NCI-H187 (cell line): ENCODE data around the gene GPR158.
"Not testable (repeated sequence)": the region's sequence is repeated elsewhere in the genome, so short reads cannot be mapped to it uniquely, and the experiment has no call there.

ENCODE experiments used
- DNase-seq, 2 experiments: peaks; one replicate each; lab custom pipeline; 2025; lab: John Stamatoyannopoulos, UW

The GPR158 gene

GRCh38 chr10:25174461-25175230 lies at the start of gene GPR158:
GPR158 (plus strand) TSS chr10:25175001; CDS start chr10:25175421, 420 bp downstream.
- peak; percentile 57 to 65 for DNase-seq

- DNase-seq = no peak
These were observed 49.6 kb upstream of the GPR158 start for GRCh38 chr10:25125201-25125611.

- DNase-seq = no peak
These were observed 45.2 kb upstream of the GPR158 start for GRCh38 chr10:25129592-25129991.

GRCh38 chr10:25130906-25131305 lies 43.9 kb upstream of the GPR158 start:
- DNase-seq = no peak

GRCh38 chr10:25142116-25142864 lies 32.5 kb upstream of the GPR158 start:
- no peak for DNase-seq

- no peak for DNase-seq
These were observed 17.2 kb upstream of the GPR158 start for GRCh38 chr10:25157650-25158049.

- DNase-seq = no peak
These were observed 15.2 kb upstream of the GPR158 start for GRCh38 chr10:25159591-25159990.

GRCh38 chr10:25162391-25162790 lies 12.4 kb upstream of the GPR158 start:
- no peak for DNase-seq

GRCh38 chr10:25163464-25163863 lies 11.3 kb upstream of the GPR158 start:
- not testable (repeated sequence) for DNase-seq

GRCh38 chr10:25169740-25170139 lies 5.1 kb upstream of the GPR158 start:
- DNase-seq = no peak

GRCh38 chr10:25170627-25171026 lies 4.2 kb upstream of the GPR158 start:
- DNase-seq = no peak

- DNase-seq = peak in 1 of 2 experiments; percentile 16
These were observed 973 bp downstream of the GPR158 start for GRCh38 chr10:25175527-25176420.

- no peak for DNase-seq
These were observed 1.7 kb downstream of the GPR158 start for GRCh38 chr10:25176421-25176968.

GRCh38 chr10:25177093-25177753 lies 2.4 kb downstream of the GPR158 start:
- no peak for DNase-seq

- DNase-seq = no peak
These were observed 2.9 kb downstream of the GPR158 start for GRCh38 chr10:25177754-25178135.

- DNase-seq = no peak
These were observed 3.6 kb downstream of the GPR158 start for GRCh38 chr10:25178411-25178810.

- DNase-seq = no peak
These were observed 6.0 kb downstream of the GPR158 start for GRCh38 chr10:25180801-25181200.

GRCh38 chr10:25182636-25183035 lies 7.8 kb downstream of the GPR158 start:
- no peak for DNase-seq

GRCh38 chr10:25191162-25191895 lies 16.5 kb downstream of the GPR158 start:
- no peak for DNase-seq

GRCh38 chr10:25198151-25198550 lies 23.4 kb downstream of the GPR158 start:
- DNase-seq = no peak
